Measurements from ENCODE around the gene TATDN3. TPM values are rescaled to one million over a fixed set of nuclear protein-coding genes. Genes with fewer than 3 reads are reported as not detected.

TATDN3 gene
- total and polyA plus RNA-seq, 9 of the 15 experiments (the other 6 are each of a cell fraction or from before 2014, with no cell fraction given): 18.3 to 79.9 (median 28.2) TPM

DNA sequence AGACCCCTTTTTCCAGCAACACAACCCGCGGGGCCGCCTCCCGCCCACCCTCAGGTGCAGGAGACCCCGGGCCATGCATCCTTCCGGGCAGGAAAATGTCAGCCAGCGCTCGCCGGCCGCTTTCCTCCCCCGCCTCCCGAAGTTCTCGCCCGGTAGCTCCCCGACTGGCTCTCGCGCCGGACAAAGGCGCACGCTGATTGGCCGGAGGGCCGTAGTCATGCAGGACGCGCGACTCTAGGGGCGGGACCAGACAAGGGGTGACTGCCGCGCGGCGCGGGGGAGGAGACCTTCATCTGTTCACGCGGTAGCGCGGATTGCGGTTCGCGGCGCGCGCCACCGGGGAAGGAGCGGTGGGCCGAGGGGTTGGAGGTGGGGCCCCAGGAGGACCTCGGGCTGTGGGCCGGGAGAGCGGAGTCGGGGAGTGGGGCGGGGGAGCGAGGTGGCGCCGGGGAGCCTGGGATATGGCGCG lies 66.3 kb downstream of the TATDN3 start, which contains the start of gene FLVCR1 (continued):
- TF ChIP-seq, protein P1, sequence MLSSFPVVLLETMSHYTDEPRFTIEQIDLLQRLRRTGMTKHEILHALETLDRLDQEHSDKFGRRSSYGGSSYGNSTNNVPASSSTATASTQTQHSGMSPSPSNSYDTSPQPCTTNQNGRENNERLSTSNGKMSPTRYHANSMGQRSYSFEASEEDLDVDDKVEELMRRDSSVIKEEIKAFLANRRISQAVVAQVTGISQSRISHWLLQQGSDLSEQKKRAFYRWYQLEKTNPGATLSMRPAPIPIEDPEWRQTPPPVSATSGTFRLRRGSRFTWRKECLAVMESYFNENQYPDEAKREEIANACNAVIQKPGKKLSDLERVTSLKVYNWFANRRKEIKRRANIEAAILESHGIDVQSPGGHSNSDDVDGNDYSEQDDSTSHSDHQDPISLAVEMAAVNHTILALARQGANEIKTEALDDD (IDR thresholded peaks at IDR 0.05): no peak
- TF ChIP-seq KDM4B (IDR thresholded peaks at IDR 0.05; ENCODE audit: borderline replicate concordance in 2 of 2, low read depth in 1 of 2) (peak in 1 of 2 experiments; percentile 75; a peak in 1 of 4 replicates), ZNF644 (tag; IDR thresholded peaks at IDR 0.05; ENCODE audit: low read depth) (no peak), NUFIP1 (IDR thresholded peaks at IDR 0.05; ENCODE audit: partially characterized antibody) (no peak), CHD2 (IDR thresholded peaks at IDR 0.05; ENCODE audit: low read depth, low read length) (peak; percentile 88), FOXA3 (CRISPR knock-in tag; conservative IDR thresholded peaks at IDR 0.05 in 1 of 2, IDR thresholded peaks at IDR 0.05 in 1 of 2) (no peak), TBL1XR1 (IDR thresholded peaks at IDR 0.05; ENCODE audit: low read length in 2 of 2) (0 out of 4 replicates have a peak, but pooled peaks have one; percentile 12 to 32), FOS (IDR thresholded peaks at IDR 0.05; ENCODE audit: extremely low read depth, insufficient read length) (peak; percentile 38), HNRNPLL (IDR thresholded peaks at IDR 0.05; ENCODE audit: low read depth, low read length, poor library complexity, severe bottlenecking) (peak; percentile 81), TAF7 (tag; IDR thresholded peaks at IDR 0.05) (no peak), EGR1 (conservative IDR thresholded peaks at IDR 0.05) (peak; percentile 95), ZNF431 (CRISPR knock-in tag; IDR thresholded peaks at IDR 0.05) (no peak), ZNF140 (CRISPR knock-in tag; IDR thresholded peaks at IDR 0.05) (no peak), ZNF57 (CRISPR knock-in tag; IDR thresholded peaks at IDR 0.05) (no peak), ZNF76 (CRISPR knock-in tag; IDR thresholded peaks at IDR 0.05; ENCODE audit: borderline replicate concordance) (no peak), TAF1 (IDR thresholded peaks at IDR 0.05; ENCODE audit: control insufficient read depth, extremely low read depth, insufficient read depth, low read length, severe bottlenecking) (peak; percentile 66), RBM15 (IDR thresholded peaks at IDR 0.05; ENCODE audit: insufficient read depth, low read length) (no peak)
- TF ChIP-seq, protein P2, sequence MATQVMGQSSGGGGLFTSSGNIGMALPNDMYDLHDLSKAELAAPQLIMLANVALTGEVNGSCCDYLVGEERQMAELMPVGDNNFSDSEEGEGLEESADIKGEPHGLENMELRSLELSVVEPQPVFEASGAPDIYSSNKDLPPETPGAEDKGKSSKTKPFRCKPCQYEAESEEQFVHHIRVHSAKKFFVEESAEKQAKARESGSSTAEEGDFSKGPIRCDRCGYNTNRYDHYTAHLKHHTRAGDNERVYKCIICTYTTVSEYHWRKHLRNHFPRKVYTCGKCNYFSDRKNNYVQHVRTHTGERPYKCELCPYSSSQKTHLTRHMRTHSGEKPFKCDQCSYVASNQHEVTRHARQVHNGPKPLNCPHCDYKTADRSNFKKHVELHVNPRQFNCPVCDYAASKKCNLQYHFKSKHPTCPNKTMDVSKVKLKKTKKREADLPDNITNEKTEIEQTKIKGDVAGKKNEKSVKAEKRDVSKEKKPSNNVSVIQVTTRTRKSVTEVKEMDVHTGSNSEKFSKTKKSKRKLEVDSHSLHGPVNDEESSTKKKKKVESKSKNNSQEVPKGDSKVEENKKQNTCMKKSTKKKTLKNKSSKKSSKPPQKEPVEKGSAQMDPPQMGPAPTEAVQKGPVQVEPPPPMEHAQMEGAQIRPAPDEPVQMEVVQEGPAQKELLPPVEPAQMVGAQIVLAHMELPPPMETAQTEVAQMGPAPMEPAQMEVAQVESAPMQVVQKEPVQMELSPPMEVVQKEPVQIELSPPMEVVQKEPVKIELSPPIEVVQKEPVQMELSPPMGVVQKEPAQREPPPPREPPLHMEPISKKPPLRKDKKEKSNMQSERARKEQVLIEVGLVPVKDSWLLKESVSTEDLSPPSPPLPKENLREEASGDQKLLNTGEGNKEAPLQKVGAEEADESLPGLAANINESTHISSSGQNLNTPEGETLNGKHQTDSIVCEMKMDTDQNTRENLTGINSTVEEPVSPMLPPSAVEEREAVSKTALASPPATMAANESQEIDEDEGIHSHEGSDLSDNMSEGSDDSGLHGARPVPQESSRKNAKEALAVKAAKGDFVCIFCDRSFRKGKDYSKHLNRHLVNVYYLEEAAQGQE (IDR thresholded peaks at IDR 0.05; ENCODE audit: borderline replicate concordance): peak; percentile 6; the same call in 1 of the 2 replicates
- TF ChIP-seq, protein P2 (CRISPR knock-in tag; IDR thresholded peaks at IDR 0.05; ENCODE audit: low read depth): no peak
- TF ChIP-seq, protein P3, sequence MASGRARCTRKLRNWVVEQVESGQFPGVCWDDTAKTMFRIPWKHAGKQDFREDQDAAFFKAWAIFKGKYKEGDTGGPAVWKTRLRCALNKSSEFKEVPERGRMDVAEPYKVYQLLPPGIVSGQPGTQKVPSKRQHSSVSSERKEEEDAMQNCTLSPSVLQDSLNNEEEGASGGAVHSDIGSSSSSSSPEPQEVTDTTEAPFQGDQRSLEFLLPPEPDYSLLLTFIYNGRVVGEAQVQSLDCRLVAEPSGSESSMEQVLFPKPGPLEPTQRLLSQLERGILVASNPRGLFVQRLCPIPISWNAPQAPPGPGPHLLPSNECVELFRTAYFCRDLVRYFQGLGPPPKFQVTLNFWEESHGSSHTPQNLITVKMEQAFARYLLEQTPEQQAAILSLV (tag; IDR thresholded peaks at IDR 0.05): no peak
